GM19351 (cell line): ENCODE results near the gene ZXDC.

ENCODE experiments used
- ATAC-seq: cut with Tn5 transposase; IDR thresholded peaks from one replicate; pipeline ENCODE4 v1.9.1; 2021; ENCODE audit warnings: mild to moderate bottlenecking, moderate library complexity; ENCODE audit not compliant: unreplicated experiment

The ZXDC gene

GRCh38 chr3:126419886-126420786, 55.6 kb downstream of the ZXDC start:
- ATAC-seq, result no peak

GRCh38 chr3:126419151-126419703, 56.5 kb downstream of the ZXDC start:
- ATAC-seq, result no peak

GRCh38 chr3:126418661-126419131, 57.0 kb downstream of the ZXDC start:
- ATAC-seq, result no peak

- ATAC-seq, result no peak
Observed at GRCh38 chr3:126417981-126418530, 57.6 kb downstream of the ZXDC start.

GRCh38 chr3:126417515-126417914, 58.2 kb downstream of the ZXDC start:
- no peak for ATAC-seq

- no peak for ATAC-seq
Observed at GRCh38 chr3:126416943-126417342, 58.7 kb downstream of the ZXDC start.

- ATAC-seq, result no peak
Observed at GRCh38 chr3:126415661-126416591, 59.8 kb downstream of the ZXDC start.

- ATAC-seq, result no peak
Observed at GRCh38 chr3:126414961-126415660, 60.6 kb downstream of the ZXDC start.

- no peak for ATAC-seq
Observed at GRCh38 chr3:126414406-126414805, 61.3 kb downstream of the ZXDC start.

- ATAC-seq, result no peak
Observed at GRCh38 chr3:126413693-126414080, 62.0 kb downstream of the ZXDC start.

GRCh38 chr3:126412841-126413692, 62.6 kb downstream of the ZXDC start:
- no peak for ATAC-seq

GRCh38 chr3:126408099-126408498, 67.6 kb downstream of the ZXDC start:
- no peak for ATAC-seq

- no peak for ATAC-seq
Observed at GRCh38 chr3:126407412-126408044, 68.2 kb downstream of the ZXDC start.

- no peak for ATAC-seq
Observed at GRCh38 chr3:126406389-126407296, 69.0 kb downstream of the ZXDC start.

- ATAC-seq, result no peak
Observed at GRCh38 chr3:126402666-126403302, 72.9 kb downstream of the ZXDC start.

- ATAC-seq, result no peak
Observed at GRCh38 chr3:126402178-126402577, 73.5 kb downstream of the ZXDC start.

GRCh38 chr3:126401611-126402160, 74.0 kb downstream of the ZXDC start:
- ATAC-seq, result no peak
